ENCODE results near the gene NDUFV1. TPM values are rescaled to one million over a fixed set of nuclear protein-coding genes. Genes with fewer than 3 reads are reported as not detected.

NDUFV1 gene
- total RNA-seq, 2 donors from 2014 or later, result 424 to 522 TPM

- Histone ChIP-seq H3K4me1 (peaks cover 0 to 51% of the 10 kb centered on the region in 2 donors), H3K27me3 (no peaks in the 10 kb centered on the region), H3K4me3 (no peak overlapping the region), H3K36me3 (peaks cover 46% of the 10 kb centered on the region), H3K9me3 (no peaks in the 10 kb centered on the region), H3K27ac (no peak overlapping the region)
- no peak for TF ChIP-seq CTCF (IDR thresholded peaks at IDR 0.05)
- no peak for DNase-seq (ENCODE audit: low spot score)
Measured at GRCh38 chr11:67611704-67612587, 5.2 kb downstream of the NDUFV1 start.

GRCh38 chr11:67612751-67613150 is 6.0 kb downstream of the NDUFV1 start:
- Histone ChIP-seq H3K27me3 (no peaks in the 10 kb centered on the region), H3K4me3 (no peak overlapping the region), H3K27ac (no peak overlapping the region), H3K9me3 (no peaks in the 10 kb centered on the region), H3K4me1 (peaks cover 0 to 45% of the 10 kb centered on the region in 2 donors), H3K36me3 (peaks cover 46% of the 10 kb centered on the region)
- no peak for TF ChIP-seq CTCF (IDR thresholded peaks at IDR 0.05)
- no peak for DNase-seq (ENCODE audit: low spot score)

- no peaks in the 10 kb centered on the region for H3K27me3 ChIP-seq
- no peak for TF ChIP-seq CTCF (IDR thresholded peaks at IDR 0.05)
- H3K4me1 ChIP-seq, result peaks cover 0 to 38% of the 10 kb centered on the region in 2 donors
- H3K36me3 ChIP-seq, result peaks cover 46% of the 10 kb centered on the region
- H3K4me3 ChIP-seq, result peak overlapping the region in 1 of 2 donors; percentile 49
- H3K27ac ChIP-seq, result peak overlapping the region; percentile 51 to 72
- no peaks in the 10 kb centered on the region for H3K9me3 ChIP-seq
- no peak for DNase-seq (ENCODE audit: low spot score)
Measured at GRCh38 chr11:67613313-67613959, 6.7 kb downstream of the NDUFV1 start.

- TF ChIP-seq CTCF (IDR thresholded peaks at IDR 0.05), result peak; percentile 70 to 84
- no peak for DNase-seq (ENCODE audit: low spot score)
- Histone ChIP-seq H3K36me3 (peaks cover 39% of the 10 kb centered on the region), H3K27ac (peak overlapping the region; percentile 51 to 72), H3K4me1 (peaks cover 0 to 36% of the 10 kb centered on the region in 2 donors), H3K27me3 (no peaks in the 10 kb centered on the region), H3K9me3 (no peaks in the 10 kb centered on the region), H3K4me3 (peak overlapping the region; percentile 20 to 49)
Measured at GRCh38 chr11:67613960-67614715, 7.4 kb downstream of the NDUFV1 start.

GRCh38 chr11:67614730-67615714 is 8.3 kb downstream of the NDUFV1 start:
- Histone ChIP-seq H3K4me3 (no peak overlapping the region), H3K27ac (peak overlapping the region; percentile 51 to 73)

More at GRCh38 chr11:67614730-67615714, 8.3 kb downstream of the NDUFV1 start:
- peak in 1 of 2 donors; percentile 44 for TF ChIP-seq CTCF (IDR thresholded peaks at IDR 0.05)
- no peak for DNase-seq (ENCODE audit: low spot score)
- H3K9me3 ChIP-seq, result no peaks in the 10 kb centered on the region
- H3K27me3 ChIP-seq, result no peaks in the 10 kb centered on the region
- peaks cover 30% of the 10 kb centered on the region for H3K36me3 ChIP-seq
- H3K4me1 ChIP-seq, result peaks cover 0 to 36% of the 10 kb centered on the region in 2 donors

Measured in right atrium auricular region (tissue), 2 donors.